Measurements from ENCODE around the gene CADPS.

CADPS gene

DNA sequence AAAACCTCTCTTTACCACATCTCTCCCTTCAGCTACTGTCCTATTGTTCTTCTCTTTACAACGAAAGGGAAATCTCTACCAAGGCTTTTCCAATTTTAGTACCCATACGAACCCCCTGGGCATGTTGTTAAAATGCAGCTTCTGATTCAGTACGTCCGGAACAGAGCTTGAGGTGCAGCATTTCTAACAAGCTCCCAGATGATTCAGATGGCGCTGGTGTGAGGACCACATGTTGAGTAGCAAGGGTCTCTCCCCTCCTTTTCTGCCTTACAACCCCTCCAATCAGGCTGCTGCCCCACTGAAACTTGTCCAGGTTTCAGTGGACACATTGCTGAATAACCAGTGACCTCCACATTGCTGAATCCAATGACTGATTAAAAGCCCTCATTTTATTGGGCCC, 324.8 kb downstream of the CADPS start:
- no peak for DNase-seq

DNA sequence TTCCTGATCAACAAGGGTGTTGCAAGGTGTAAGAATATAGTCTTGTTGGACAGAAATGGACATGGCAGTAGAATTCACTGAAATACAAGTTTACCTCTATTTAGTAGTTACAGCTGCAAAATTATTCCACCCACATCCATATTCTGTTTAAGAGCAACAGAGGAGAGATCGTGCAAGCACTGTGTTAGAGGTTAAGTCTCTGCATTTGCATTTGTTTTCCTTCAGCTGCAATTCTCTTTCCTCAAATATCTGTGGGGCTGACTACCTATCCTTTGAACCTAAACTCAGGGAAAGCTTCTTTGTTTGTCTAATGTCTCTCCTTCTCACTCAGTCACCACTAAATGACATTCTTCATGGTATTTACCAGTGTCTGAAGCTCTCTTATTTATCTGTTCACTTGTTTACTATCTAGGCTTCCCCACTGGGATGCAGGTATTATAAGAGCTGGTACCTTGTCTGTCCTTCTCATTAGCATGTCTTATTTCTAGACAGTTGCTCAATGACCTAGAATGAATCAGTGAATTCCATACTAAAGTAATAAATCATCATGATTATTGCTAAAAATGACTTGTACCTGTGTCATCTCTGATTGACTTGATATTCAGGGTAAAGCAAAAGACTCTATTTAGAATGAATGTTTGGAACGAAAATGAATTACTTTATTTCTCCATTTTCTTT, 326.5 kb downstream of the CADPS start:
- DNase-seq = no peak

DNA sequence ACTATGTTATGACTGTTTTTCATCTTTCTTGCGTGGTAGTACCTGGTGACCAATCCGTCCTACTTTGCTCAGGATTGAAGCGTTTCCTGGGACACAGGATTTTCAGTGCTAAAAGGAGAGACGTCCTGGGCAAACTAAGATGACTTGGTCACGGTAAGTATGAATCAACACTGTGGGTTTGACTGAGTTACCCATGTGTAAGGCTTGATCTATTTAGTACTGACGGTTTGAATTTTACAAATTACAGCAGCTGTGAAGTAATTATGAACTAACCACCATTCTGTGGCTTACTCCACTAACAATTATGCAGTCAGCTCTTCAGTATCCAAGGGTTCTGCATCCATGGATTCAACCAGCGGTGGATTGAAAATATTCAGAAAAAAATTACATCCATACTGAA, 328.9 kb downstream of the CADPS start:
- no peak for DNase-seq

DNA sequence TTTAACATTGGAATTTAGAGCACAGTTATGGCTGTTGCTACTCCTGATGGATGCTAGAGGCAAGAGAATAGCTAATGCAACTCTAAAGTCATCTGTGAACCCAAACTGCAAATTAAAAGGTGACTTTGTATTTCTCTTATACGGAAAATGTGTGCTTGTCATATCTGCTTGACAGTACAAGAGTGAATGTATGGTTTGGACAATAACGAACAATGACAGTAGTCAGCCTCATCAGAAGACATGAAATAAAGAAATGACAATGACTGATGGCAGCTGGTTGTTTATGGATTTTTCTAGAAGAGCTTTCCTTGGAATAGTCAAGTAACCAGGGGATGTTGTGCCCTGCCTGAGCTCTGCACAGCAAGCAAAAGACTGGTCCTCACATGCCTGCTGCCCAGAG, 333.0 kb downstream of the CADPS start:
- DNase-seq = no peak

DNA sequence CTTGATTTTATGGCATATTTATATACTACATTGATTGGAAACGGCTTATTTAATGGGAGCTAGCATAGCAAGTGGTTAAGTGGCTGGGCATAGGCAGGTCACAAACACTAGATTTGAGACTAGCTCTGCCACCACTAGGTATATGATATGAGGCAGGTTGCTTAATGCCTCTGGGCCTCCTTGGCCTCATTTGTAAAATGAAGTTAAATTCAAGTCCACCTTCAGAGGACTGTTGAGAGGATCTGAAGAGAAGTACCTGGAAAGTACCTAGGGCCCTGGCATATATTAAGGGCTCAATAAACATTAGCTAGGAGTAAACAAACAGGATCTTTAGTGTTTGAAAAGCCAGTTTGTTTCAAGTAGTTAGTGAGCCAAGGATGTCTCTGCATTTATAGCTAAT, 335.5 kb downstream of the CADPS start:
- DNase-seq = no peak

DNA sequence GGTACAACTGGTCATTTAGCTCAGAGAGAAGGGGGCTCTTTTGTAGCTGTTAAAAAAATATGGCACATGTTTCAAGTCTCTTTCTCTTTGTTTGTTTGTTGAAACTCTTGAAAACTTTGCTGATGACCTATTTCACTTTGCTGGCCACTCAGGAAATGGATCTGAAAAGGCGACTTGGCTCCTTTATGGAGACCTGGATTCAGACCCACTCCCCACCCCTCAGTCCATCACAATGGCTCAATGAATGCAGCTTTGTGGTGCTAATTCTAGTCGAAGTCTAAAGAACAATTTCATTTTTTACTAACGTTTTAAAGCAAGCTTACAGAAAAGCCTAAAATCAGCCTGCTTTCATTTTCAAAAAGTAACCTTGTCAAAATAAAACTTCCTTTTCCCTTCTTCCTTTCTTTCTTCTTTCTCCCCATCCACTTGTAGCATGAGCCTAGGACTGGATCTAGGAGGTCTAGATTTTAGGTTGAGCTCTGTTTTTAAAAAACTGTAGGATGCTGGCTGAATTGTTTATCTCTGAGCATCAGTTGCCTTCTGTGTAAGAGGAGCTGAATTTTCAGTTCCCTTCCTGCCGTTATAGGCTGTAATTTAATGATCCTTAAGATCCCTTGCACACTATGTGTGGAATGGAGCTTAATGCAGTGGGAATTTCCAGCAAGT, 336.4 kb downstream of the CADPS start:
- no peak for DNase-seq

DNA sequence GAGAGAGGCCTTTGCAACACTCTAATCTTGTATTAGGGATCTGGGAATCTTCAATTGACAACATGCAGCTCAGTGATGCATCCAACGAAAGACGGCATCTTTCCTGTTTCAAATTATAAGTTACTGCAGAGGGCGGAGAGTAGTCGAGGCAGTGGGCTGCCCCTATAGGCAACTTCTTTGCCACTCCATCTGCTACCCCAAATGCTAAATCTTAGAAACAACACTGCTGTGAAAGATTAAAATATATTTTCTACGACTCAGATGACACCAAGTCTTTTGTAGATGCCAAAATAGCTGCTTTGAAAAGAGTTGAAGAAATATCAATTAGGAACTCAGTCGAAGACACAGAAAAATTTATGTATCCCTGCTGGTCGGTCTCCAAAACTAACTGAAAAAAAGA, 340.9 kb downstream of the CADPS start:
- no peak for DNase-seq

DNA sequence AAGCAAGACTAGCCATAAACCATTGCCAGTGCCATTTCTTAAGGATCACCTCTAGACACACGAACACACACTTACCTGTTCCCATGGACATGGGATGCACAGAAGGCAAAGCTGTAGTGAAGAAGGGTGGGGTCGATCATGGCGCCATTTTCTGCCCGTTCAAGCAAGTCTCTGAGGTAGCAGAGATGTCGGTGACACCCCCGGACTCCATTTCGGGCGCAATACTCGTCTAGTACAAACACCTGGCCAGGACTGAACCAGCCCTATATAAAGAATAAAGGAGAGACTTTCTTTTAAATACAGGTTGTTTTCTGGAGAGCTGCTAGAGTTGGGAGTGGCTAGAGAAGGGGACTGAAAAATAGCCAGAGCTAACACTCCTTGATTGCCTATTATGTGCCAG, 342.4 kb downstream of the CADPS start:
- no peak for DNase-seq

DNA sequence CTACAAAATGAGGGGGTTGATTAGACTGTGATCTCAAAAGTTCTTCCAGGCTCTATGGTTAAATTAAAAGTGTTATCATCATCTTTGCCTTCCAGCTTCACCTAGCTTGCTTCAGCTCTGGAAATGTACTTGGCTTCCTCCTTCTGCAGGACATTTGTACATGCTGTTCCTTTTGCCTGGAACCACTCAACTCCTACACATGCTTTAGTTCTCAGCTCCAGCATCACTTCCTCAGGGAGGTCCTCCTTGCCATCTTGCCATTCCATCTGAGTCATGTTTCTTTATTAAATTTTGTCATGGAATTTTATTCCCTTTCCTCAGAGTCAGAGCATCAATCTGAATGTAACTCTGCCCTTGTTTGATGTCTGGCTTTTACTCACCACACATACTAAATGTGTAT, 343.2 kb downstream of the CADPS start:
- DNase-seq = no peak

DNA sequence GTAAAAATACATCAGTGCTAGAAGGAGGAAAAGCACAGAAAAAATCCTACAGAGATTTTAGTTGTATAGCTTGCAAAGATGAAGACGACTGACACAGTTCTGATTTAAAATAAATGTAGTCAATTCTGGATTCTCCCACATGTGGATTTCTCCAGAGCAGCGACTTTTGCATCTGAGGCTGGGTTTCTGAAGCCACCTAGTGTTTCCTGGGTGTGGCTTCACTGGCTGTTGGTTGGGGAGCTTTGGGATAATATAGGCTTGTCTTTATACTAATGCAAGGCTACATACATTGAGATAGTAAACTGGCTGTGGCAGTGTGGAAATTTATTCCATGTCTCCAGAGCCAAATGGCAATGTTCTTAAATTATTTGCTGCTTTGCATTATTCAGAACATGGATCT, 343.7 kb downstream of the CADPS start:
- no peak for DNase-seq

DNA sequence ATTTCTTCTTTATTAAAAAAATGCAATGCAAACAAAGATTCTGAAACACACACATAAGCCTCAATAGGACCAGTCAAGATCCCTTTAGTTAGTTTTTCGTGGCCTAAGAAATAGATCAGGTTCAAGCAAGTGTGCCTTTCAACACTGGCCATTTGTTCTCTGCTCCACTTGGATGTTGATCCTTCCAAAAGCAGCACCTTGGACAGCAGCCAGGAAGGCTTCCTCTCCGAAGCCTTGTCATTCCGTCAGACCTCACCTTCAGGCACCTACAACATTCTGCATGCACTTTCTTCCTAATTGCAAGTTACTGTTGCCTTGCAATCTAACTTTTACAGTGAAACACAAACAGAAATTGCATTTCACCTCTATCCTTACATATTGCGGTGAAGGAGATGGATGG, 346.0 kb downstream of the CADPS start:
- no peak for DNase-seq

DNA sequence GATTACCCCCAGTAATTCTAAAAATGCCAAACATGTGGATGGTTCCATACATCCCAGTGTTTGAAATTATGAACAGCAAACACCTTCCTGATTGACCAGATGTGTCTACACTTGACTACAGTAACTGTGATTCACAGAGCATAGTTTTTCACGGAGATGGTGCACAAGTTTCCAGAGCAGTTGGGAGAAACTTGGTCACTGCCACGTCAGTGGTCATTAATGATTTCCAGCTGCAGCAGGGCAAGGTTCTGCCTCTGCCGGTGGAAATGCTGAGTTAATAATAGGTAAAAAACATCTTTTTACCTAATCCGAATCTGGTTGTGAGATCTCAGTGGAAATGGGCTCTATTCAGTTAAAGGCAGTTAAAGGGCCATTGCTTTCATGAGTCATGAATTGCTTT, 347.7 kb downstream of the CADPS start:
- DNase-seq = no peak

DNA sequence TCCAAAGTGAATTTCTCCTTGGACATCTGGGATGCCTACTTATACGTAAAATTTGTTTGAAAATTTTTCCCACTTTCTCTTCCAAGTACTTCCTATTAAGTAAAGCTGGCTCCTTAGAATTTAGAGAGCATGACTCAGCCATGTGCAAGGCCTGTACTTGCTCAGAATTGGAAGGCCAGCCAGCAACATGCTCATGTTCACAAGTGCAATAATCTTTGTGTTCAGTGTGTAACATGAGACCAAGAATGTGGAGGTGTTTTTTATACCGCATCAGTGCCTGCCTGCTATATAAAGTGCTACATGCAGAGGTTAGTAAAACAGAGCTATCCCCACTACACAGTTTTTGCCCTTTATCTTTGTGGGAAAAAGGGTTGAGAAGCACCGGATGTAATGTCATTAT, 349.9 kb downstream of the CADPS start:
- DNase-seq = no peak

DNA sequence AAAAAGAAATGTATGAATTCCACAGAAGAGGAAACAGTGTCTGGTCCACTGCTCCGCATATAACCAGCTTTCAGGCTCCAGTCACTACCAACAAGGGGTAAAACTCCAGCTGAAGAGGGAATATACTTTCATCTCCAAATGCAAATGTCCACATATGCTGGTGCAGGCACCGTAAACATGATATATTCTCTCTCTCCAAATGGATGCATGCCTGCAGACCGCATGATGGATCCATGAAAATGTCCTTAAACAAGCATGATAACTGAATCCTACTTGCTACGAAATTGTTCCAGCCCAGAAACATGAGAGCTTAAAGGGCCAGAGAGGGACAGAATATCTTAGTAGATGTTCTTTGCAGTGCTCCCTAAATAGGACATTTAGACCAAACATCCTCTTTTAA, 351.5 kb downstream of the CADPS start:
- DNase-seq = no peak

DNA sequence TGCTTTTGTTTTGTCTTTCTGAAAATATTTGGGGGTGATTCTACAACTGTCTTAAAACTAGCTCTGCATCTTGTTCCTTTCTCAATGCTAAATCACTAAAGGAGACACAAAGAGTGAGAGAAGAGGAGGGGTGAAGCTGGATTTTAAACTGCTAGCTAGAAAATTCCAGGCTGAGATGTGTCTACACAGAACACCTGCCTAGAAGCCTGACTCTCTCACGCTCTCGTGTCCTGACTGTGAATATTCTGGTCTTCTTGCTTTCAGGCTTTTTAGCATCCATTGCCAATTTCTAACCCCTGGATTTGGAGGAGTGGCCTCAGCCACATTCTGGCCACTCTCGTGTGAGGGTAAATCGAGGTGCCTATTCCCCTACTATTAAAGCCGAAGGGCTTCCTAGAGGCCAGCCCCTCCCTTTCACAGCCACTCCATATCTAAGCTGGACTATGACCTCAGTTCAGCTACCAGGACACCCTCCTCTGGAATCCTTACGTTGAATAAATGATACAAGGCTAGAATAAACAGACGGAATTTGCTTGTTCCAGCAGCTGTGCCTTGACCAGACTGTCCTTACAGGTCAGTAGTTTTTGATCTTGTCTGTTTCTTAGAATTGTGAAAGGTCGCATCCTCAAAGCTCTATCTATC, 353.6 kb downstream of the CADPS start:
- DNase-seq = no peak

DNA sequence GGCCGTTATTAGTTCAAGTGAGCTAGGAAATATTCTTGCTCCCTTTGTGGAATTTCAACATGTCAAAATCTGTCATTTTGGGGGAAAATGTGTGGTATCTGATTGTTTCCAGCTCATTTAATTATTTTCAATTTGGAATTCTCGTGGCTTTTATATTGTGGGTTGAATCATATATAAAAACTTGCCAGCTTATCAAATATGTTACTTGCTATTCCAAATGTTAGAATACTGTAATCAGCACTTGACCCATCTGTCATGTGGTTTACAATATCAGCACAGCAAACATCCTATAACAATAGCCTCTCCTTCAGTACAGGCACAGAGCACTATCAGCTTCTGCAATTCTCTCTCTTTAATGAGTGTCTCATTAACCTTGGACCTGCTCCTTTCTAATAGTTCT, 371.7 kb downstream of the CADPS start:
- DNase-seq = peak; percentile 57

DNA sequence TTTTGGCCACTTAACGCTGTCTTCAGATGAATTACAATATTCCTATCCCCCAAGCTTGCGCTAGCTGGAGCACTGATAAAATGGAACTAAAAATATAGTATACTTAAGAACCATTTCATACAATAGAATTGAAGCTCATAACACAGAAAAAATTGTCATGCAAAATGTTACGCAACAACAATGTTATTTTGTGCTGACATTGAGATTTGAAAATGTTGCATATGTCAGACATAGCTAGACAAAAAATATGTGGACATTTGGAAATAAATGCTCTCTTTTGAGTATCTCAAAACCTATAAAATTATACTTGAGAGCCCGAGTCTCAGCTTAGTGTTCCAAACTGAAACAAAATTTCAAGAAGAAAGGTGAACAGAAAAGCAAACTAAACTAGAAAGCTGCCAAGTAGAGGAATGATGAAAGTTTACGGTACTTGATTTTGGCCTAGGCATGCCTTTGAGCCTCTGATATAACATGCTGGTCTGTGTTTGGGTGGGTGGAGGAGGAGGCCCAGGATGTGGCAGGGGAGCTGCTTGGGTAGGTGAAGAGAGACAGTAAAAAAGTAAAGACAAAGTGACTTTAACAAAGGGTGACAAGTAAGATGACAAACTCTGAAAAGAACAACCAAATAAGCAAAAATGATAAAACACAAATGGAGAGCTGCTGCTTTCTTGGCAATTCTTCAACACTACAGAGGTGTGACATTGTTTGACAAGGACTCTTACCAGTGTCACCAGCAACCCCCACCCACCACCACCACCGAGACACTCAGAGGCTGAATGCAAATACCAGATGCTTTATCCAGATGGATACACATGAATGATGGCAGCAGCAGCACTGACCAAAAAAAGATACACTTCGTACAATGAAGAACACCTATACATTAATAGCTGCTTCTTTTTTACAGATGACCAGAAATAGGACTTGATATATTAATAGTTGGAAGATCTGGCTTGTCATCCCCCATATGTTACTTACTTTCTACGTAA, 372.6 kb downstream of the CADPS start:
- DNase-seq = peak; percentile 55

DNA sequence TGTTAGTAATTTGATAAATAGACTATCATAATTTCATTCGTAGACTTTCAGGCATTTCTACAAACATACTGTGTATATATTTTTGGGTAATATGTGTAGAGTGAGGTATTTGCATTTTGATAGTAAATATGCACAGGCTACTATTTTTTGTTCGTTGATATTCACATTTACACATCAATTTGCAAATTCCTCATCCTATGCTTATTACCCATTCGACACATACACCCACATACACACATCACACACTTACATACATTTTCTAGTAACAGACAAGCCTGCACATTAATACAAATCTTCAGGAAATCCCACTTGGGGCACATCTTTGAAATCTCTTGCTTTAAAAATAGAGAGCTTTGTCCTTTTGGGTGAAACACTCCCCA, 373.9 kb downstream of the CADPS start:
- DNase-seq = no peak

DNA sequence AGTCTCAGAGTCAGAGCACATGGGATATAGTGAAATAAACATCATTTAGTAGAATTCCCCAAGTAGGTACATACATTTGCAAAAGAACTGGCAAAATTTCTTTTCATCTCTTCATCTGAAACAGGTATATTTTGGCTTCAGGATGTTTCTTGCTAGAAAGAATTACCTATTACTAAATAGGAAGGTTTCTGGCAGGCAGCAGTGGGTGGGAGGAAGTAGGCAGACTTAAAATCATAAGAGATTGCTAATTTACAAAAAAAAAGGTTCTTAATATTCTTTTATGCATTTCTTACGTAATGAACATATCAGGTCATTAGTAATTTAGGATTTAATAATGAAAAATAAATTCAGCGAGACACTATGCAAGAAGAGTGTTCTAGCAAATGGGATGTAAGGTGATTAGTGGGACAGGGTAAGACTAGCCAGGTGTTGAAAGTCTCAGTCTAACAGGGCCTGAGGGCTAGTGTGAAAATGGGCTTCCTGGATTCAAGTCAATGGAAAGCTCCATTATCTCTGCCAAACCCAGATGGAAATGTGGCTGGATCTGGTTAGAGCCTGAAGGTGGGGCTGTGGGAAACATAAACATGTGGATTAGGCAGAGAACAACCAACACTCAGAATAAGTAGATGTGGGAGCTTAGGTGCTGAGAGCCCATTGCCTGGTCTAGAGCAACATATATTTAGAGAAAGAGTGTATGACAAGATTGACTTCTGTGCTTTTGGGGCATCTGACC, 374.5 kb downstream of the CADPS start:
- DNase-seq = no peak

DNA sequence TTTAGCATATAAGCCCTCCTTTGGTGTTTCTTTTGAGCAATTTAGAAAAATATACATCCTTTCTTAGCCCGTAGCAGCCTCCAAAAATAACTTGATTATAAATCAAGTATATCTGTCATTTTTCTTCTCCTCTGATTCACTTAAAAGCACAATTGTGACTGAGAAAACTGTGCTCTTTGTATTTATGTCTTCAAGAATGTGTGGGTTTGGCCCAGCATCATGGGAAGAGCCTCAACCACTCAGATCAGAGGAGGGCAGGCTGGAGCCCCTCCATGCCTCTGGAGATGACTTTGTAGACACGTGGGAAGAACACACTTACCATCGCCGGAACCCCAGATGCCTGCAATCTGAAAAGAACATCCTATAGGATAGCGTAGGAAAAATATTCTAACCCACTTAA, 378.1 kb downstream of the CADPS start:
- no peak for DNase-seq

DNA sequence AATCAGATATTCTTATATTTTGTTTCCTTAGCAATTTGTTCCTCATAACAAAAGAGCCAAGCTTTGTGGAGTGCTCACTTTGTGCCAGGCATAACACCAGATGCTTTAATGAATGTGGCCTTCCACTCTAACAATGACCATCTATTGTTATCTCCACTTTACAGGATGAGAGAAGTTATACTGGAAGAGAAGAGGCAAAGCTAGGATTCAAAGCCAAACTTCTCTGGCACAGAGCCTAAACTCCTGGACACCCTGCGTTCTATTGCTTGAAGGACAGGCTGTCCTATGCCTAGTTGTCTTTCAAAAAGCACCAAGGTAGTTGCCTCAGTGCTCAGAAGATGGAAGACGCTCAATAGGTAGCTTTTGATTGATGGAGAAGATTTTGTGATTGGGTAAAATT, 378.7 kb downstream of the CADPS start:
- no peak for DNase-seq

DNA sequence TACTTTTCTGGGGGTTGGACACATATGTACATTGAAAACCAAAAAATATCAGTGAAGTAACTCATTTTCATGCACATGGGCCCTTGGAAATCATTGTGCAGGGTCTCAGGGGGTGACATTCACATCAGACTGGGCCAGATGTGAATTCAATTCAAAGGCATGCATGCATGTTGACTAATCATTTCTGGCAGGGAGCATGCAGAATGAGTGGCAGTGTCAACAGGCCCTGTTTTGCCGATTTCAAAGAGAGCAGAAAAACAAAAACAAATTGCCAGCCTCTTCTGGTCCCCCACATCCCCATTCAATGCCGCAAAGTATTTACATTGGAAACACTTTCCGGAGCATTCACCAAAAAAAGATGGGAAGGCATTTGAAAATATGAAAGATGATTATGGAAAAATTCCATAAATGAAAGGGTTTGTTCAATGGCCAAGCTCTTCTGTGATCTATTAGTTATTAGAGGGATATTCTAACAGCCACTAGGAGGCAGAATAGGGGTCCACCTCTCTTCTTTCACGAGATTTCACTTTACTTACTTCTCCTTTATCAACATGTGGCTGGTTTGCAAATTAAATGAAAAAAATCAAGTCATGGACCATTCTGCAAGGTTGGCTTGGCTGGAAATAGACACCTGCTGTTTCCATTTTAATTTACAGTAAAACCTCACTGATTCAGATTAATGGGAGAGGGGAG, 382.0 kb downstream of the CADPS start:
- DNase-seq = no peak

All from NCI-H524 treated with DMSO at 0.1 percent for 48 hours (cell line).